ENCODE results near the gene TSR2.

DNA sequence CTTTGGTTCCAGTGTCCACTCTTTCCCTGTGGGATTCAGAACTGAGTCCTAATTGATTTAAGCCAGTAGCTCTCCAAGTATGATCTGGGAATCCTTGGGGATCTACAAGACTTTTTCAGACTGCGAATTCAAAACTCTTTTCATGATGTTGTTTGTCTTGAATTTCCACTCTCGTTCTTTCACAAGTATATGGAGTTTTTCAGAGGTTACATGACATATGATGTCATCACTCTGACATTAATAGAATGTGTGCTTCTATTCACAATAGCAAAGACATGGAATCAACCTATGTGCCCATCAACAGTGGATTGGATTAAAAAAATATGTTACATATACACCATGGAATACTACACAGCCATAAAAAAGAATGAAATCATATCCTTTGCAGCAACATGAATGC is 23.2 kb upstream of the TSR2 start:
- TF ChIP-seq TAF1 (IDR thresholded peaks at IDR 0.05; ENCODE audit: low read depth, low read length): no peak
- TF ChIP-seq, protein P1, sequence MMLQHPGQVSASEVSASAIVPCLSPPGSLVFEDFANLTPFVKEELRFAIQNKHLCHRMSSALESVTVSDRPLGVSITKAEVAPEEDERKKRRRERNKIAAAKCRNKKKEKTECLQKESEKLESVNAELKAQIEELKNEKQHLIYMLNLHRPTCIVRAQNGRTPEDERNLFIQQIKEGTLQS (IDR thresholded peaks at IDR 0.05; ENCODE audit: insufficient read depth, low read depth, low read length): no peak
- no peak for TF ChIP-seq EZH2 (IDR thresholded peaks at IDR 0.05; ENCODE audit: low read depth, low read length, severe bottlenecking)
- TF ChIP-seq YY1 (IDR thresholded peaks at IDR 0.05; ENCODE audit: low read depth, low read length): no peak
- no peak for TF ChIP-seq EP300 (IDR thresholded peaks at IDR 0.05; ENCODE audit: borderline replicate concordance in 1 of 2, low read depth in 2 of 2, low read length in 2 of 2)
- TF ChIP-seq, protein P2, sequence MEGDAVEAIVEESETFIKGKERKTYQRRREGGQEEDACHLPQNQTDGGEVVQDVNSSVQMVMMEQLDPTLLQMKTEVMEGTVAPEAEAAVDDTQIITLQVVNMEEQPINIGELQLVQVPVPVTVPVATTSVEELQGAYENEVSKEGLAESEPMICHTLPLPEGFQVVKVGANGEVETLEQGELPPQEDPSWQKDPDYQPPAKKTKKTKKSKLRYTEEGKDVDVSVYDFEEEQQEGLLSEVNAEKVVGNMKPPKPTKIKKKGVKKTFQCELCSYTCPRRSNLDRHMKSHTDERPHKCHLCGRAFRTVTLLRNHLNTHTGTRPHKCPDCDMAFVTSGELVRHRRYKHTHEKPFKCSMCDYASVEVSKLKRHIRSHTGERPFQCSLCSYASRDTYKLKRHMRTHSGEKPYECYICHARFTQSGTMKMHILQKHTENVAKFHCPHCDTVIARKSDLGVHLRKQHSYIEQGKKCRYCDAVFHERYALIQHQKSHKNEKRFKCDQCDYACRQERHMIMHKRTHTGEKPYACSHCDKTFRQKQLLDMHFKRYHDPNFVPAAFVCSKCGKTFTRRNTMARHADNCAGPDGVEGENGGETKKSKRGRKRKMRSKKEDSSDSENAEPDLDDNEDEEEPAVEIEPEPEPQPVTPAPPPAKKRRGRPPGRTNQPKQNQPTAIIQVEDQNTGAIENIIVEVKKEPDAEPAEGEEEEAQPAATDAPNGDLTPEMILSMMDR (IDR thresholded peaks at IDR 0.05; ENCODE audit: control extremely low read depth in 1 of 3, insufficient read depth in 1 of 3, low read depth in 1 of 3, low read length in 3 of 3): no peak
- TF ChIP-seq POLR2A (IDR thresholded peaks at IDR 0.05; ENCODE audit: control extremely low read depth in 1 of 2, low read depth in 2 of 2, low read length in 2 of 2): no peak
- TF ChIP-seq ASH2L (IDR thresholded peaks at IDR 0.05; ENCODE audit: low read length): no peak
- no peak for TF ChIP-seq SIRT6 (IDR thresholded peaks at IDR 0.05; ENCODE audit: low read length)
- no peak for TF ChIP-seq SIN3A (conservative IDR thresholded peaks at IDR 0.05 in 1 of 2, IDR thresholded peaks at IDR 0.05 in 1 of 2; ENCODE audit: low read depth in 1 of 2, low read length in 2 of 2)
- TF ChIP-seq JUND (IDR thresholded peaks at IDR 0.05; ENCODE audit: low read length): no peak
- TF ChIP-seq EGR1 (IDR thresholded peaks at IDR 0.05; ENCODE audit: borderline replicate concordance, low read depth, low read length): no peak
- no peak for TF ChIP-seq RAD21 (IDR thresholded peaks at IDR 0.05 in 1 of 2, conservative IDR thresholded peaks at IDR 0.05 in 1 of 2; ENCODE audit: low read depth in 2 of 2, low read length in 2 of 2)
- TF ChIP-seq, protein P3, sequence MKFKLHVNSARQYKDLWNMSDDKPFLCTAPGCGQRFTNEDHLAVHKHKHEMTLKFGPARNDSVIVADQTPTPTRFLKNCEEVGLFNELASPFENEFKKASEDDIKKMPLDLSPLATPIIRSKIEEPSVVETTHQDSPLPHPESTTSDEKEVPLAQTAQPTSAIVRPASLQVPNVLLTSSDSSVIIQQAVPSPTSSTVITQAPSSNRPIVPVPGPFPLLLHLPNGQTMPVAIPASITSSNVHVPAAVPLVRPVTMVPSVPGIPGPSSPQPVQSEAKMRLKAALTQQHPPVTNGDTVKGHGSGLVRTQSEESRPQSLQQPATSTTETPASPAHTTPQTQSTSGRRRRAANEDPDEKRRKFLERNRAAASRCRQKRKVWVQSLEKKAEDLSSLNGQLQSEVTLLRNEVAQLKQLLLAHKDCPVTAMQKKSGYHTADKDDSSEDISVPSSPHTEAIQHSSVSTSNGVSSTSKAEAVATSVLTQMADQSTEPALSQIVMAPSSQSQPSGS (IDR thresholded peaks at IDR 0.05; ENCODE audit: low read length): no peak
